PFSK-1 (cell line): ENCODE measurements around the gene ADAMTS15.

Experiments
- FOXP2 ChIP-seq: optimal IDR thresholded peaks from 2 replicates; pipeline ENCODE3; 2011; ENCODE audit warnings: borderline replicate concordance, control low read depth, inconsistent platforms; ENCODE audit not compliant: insufficient read depth; ENCODE audit errors: extremely low read length, extremely low read depth
- POLR2AphosphoS5 ChIP-seq: IDR thresholded peaks from 2 replicates; pipeline ENCODE4 v1.6.1; 2012; ENCODE audit warnings: low read depth, mild to moderate bottlenecking, control low read depth, low read length, moderate library complexity
- SIN3A ChIP-seq: IDR thresholded peaks from 2 replicates; pipeline ENCODE4 v1.6.1; 2012; ENCODE audit warnings: mild to moderate bottlenecking, low read length, moderate library complexity, borderline replicate concordance; ENCODE audit not compliant: insufficient read depth
- TAF1 ChIP-seq: IDR thresholded peaks from 2 replicates; pipeline ENCODE4 v1.6.1; 2012; ENCODE audit warnings: low read length, control low read depth, borderline replicate concordance; ENCODE audit not compliant: insufficient read depth
- TF ChIP-seq, protein P1 (sequence below), 2 experiments: IDR thresholded peaks; 2 replicates each; pipeline versions ENCODE4 v1.6.1 to v1.8.0; 2011 to 2012; ENCODE audit warnings: low read depth in 2 of 2, low read length in 2 of 2, control low read depth in 1 of 2, inconsistent platforms in 1 of 2, mild to moderate bottlenecking in 1 of 2, moderate library complexity in 1 of 2; ENCODE audit not compliant: insufficient read depth in 1 of 2

ADAMTS15 gene

DNA sequence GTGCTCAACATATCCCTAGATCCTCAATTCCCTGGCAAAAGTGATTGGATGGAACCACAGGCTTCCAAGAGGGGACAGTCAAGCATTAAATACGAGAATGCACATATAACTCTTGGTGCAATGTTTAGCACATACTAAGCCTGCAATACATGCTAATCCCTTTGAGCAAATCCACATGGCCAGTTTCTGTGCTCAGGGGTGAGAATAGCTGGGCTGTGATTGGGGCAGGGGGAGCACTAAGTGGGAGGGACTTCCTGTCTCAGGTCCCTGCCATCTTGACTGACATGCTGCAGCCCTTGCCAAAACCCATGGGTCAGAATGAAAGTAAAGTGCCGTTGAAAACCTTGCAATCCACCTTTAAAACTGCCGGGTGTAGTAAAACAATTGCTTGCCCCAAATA, 2.7 kb upstream of the ADAMTS15 start:
- TF ChIP-seq POLR2AphosphoS5 (no peak), TAF1 (no peak), FOXP2 (no peak), SIN3A (no peak)
- TF ChIP-seq, protein P1, sequence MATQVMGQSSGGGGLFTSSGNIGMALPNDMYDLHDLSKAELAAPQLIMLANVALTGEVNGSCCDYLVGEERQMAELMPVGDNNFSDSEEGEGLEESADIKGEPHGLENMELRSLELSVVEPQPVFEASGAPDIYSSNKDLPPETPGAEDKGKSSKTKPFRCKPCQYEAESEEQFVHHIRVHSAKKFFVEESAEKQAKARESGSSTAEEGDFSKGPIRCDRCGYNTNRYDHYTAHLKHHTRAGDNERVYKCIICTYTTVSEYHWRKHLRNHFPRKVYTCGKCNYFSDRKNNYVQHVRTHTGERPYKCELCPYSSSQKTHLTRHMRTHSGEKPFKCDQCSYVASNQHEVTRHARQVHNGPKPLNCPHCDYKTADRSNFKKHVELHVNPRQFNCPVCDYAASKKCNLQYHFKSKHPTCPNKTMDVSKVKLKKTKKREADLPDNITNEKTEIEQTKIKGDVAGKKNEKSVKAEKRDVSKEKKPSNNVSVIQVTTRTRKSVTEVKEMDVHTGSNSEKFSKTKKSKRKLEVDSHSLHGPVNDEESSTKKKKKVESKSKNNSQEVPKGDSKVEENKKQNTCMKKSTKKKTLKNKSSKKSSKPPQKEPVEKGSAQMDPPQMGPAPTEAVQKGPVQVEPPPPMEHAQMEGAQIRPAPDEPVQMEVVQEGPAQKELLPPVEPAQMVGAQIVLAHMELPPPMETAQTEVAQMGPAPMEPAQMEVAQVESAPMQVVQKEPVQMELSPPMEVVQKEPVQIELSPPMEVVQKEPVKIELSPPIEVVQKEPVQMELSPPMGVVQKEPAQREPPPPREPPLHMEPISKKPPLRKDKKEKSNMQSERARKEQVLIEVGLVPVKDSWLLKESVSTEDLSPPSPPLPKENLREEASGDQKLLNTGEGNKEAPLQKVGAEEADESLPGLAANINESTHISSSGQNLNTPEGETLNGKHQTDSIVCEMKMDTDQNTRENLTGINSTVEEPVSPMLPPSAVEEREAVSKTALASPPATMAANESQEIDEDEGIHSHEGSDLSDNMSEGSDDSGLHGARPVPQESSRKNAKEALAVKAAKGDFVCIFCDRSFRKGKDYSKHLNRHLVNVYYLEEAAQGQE (IDR thresholded peaks at IDR 0.05; ENCODE audit: insufficient read depth in 1 of 2, low read depth in 2 of 2, low read length in 2 of 2) = no peak

DNA sequence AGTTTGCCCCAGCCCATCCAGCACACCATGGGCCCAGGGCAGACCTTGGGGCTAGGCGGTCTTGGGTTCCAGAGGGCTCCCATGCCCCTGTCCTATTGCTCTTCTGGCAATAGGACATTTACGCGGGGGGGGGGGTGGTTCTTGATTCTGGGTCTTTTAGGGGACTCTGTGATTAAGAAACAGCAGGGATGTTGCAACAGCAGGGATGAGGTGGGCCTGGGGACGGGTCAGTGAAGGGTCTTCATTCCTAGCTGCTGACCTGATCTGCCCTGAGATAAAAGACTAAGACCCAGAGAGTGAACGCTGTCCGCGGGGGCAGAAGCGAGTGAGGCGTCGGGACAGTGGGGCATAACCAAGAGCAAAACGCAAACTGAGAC, 418 bp upstream of the ADAMTS15 start:
- no peak for TF ChIP-seq TAF1
- no peak for TF ChIP-seq SIN3A
- TF ChIP-seq FOXP2 = no peak
- no peak for TF ChIP-seq POLR2AphosphoS5
- TF ChIP-seq, protein P1 (IDR thresholded peaks at IDR 0.05; ENCODE audit: insufficient read depth in 1 of 2, low read depth in 2 of 2, low read length in 2 of 2) = no peak

DNA sequence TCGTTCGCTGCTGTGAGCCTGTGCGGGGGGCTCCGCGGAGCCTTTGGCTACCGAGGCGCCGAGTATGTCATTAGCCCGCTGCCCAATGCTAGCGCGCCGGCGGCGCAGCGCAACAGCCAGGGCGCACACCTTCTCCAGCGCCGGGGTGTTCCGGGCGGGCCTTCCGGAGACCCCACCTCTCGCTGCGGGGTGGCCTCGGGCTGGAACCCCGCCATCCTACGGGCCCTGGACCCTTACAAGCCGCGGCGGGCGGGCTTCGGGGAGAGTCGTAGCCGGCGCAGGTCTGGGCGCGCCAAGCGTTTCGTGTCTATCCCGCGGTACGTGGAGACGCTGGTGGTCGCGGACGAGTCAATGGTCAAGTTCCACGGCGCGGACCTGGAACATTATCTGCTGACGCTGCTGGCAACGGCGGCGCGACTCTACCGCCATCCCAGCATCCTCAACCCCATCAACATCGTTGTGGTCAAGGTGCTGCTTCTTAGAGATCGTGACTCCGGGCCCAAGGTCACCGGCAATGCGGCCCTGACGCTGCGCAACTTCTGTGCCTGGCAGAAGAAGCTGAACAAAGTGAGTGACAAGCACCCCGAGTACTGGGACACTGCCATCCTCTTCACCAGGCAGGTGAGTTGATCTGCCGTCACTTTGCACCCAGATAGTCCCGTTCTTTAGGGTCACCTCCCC, 1.0 kb downstream of the ADAMTS15 start:
- TF ChIP-seq SIN3A (no peak), POLR2AphosphoS5 (no peak), FOXP2 (no peak)
- TF ChIP-seq, protein P1 (IDR thresholded peaks at IDR 0.05; ENCODE audit: insufficient read depth in 1 of 2, low read depth in 2 of 2, low read length in 2 of 2) = no peak

DNA sequence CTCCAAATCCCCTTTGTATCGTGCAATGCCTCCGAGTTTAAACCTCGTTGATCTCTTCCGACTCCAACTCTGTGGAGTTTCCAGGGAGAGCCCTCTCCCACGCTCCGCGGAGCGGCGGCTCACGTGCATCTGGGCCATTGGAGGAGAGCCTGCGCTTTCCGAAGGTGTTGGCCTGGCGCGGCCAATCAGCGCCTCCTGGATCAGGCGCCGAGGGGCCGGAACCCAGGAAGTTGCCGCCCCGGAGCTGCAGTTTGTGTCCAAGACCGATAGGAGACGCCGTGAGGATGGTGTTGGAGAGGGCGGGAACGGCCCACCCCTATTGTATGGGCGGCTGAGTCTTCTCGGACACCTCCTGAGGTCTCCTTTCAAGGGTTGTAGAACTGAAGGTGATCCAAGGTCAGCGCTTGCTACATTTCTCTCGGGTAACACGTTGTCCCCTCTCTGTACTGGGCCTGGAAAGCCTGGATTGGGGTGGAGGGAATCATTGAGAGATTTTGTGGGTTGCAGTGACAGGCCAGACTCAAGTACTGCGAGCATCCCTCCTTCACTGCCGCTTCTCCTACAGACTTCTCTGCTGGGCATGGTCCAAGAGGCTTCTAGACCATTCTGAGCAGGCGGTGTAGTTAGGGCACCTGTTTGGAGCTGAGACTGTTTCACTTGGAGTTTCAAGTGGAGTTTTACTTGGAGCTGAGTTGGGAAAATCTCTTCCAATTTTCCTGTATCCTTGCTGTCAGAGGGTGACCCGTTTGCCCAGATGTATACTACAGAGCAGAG, 1.7 kb downstream of the ADAMTS15 start:
- TF ChIP-seq POLR2AphosphoS5 = no peak
- TF ChIP-seq SIN3A = no peak
- TF ChIP-seq FOXP2 = no peak
- TF ChIP-seq, protein P1 (IDR thresholded peaks at IDR 0.05; ENCODE audit: insufficient read depth in 1 of 2, low read depth in 2 of 2, low read length in 2 of 2) = no peak
- TF ChIP-seq TAF1 = no peak
